ENCODE data around the gene ADARB2. TPM values are rescaled to one million over a fixed set of nuclear protein-coding genes. Genes with fewer than 3 reads are reported as not detected.

ADARB2 gene
- total RNA-seq, 2 donors from 2014 or later = 1.1 to 1.8 TPM

- H3K27me3 Mint-ChIP-seq (ENCODE audit: insufficient read depth) = no peaks in the 10 kb centered on the region
- H3K9me3 Mint-ChIP-seq = peaks cover 4% of the 10 kb centered on the region
- no peaks in the 10 kb centered on the region for H3K4me1 Mint-ChIP-seq
- H3K9me3 ChIP-seq (ENCODE audit: control insufficient read depth, low read length) = no peaks in the 10 kb centered on the region
- no peak overlapping the region for H3K27ac ChIP-seq (ENCODE audit: low read depth, low read length)
- no peak for TF ChIP-seq CTCF (conservative IDR thresholded peaks at IDR 0.05)
- H3K4me3 ChIP-seq (ENCODE audit: low read length) = no peak overlapping the region
- H3K4me1 ChIP-seq (ENCODE audit: control insufficient read depth, insufficient read depth, low read length) = no peaks in the 10 kb centered on the region
- DNase-seq = no peak
- no peak overlapping the region for H3K9ac ChIP-seq (ENCODE audit: extremely low read depth, low read length, poor library complexity, severe bottlenecking)
- H3K27me3 ChIP-seq (ENCODE audit: control insufficient read depth, insufficient read depth, low read length, poor library complexity, severe bottlenecking) = no peaks in the 10 kb centered on the region
- 80 to 96% methylated on average over 1 to 8 of the region's 8 CpGs for WGBS, 2 experiments (ENCODE audit: insufficient coverage in 1 of 2, insufficient read length in 1 of 2)
- no peak overlapping the region for H3K27ac Mint-ChIP-seq
- H3K36me3 ChIP-seq (ENCODE audit: control insufficient read depth, insufficient read depth, low read length) = no peaks in the 10 kb centered on the region
- no peaks in the 10 kb centered on the region for H3K36me3 Mint-ChIP-seq (ENCODE audit: low read depth)
- no peak overlapping the region for H3K4me3 Mint-ChIP-seq
Observed at GRCh38 chr10:1504940-1505339, 232.4 kb downstream of the ADARB2 start.

DNA sequence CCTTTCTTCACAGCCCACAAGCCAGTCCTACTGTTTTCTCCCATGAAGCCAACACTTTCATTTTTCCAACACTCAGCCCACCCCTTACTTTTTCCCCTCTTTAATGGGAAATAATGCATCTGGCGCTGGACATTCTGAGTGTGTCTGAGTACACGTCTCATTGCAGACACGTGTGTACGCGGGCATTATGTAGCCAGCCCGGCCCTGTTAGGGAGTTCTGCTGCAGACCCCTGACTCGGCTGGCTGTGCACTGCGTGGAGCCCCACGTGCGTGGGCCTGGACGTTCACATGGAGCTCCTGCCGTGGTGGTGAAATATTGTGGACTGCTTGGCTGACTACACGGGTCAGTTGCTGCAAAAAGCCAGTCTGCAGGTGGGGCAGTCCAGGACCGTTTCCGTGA, 233.0 kb downstream of the ADARB2 start:
- H3K27ac ChIP-seq (ENCODE audit: low read depth, low read length) = no peak overlapping the region
- no peak overlapping the region for H3K4me3 Mint-ChIP-seq
- no peaks in the 10 kb centered on the region for H3K36me3 Mint-ChIP-seq (ENCODE audit: low read depth)
- no peaks in the 10 kb centered on the region for H3K27me3 Mint-ChIP-seq (ENCODE audit: insufficient read depth)
- no peak overlapping the region for H3K27ac Mint-ChIP-seq
- H3K9me3 ChIP-seq (ENCODE audit: control insufficient read depth, low read length) = no peaks in the 10 kb centered on the region
- no peaks in the 10 kb centered on the region for H3K27me3 ChIP-seq (ENCODE audit: control insufficient read depth, insufficient read depth, low read length, poor library complexity, severe bottlenecking)
- DNase-seq = no peak
- H3K4me1 ChIP-seq (ENCODE audit: control insufficient read depth, insufficient read depth, low read length) = no peaks in the 10 kb centered on the region
- H3K36me3 ChIP-seq (ENCODE audit: control insufficient read depth, insufficient read depth, low read length) = no peaks in the 10 kb centered on the region
- no peak overlapping the region for H3K9ac ChIP-seq (ENCODE audit: extremely low read depth, low read length, poor library complexity, severe bottlenecking)
- peaks cover 4% of the 10 kb centered on the region for H3K9me3 Mint-ChIP-seq
- no peaks in the 10 kb centered on the region for H3K4me1 Mint-ChIP-seq
- no peak overlapping the region for H3K4me3 ChIP-seq (ENCODE audit: low read length)
- no peak for TF ChIP-seq CTCF (conservative IDR thresholded peaks at IDR 0.05)
- WGBS, 2 experiments (ENCODE audit: insufficient coverage in 1 of 2, insufficient read length in 1 of 2) = 89 to 97% methylated on average over 7 to 15 of the region's 15 CpGs

GRCh38 chr10:1502451-1502850, 234.9 kb downstream of the ADARB2 start:
- H3K27me3 Mint-ChIP-seq (ENCODE audit: insufficient read depth) = no peaks in the 10 kb centered on the region
- H3K4me1 Mint-ChIP-seq = no peaks in the 10 kb centered on the region

More at GRCh38 chr10:1502451-1502850, 234.9 kb downstream of the ADARB2 start:
- WGBS, 2 experiments (ENCODE audit: insufficient coverage in 1 of 2, insufficient read length in 1 of 2) = 88 to 100% methylated on average over 3 to 5 of the region's 5 CpGs
- Histone ChIP-seq H3K9me3 (ENCODE audit: control insufficient read depth, low read length) (no peaks in the 10 kb centered on the region), H3K4me1 (ENCODE audit: control insufficient read depth, insufficient read depth, low read length) (no peaks in the 10 kb centered on the region), H3K36me3 (ENCODE audit: control insufficient read depth, insufficient read depth, low read length) (no peaks in the 10 kb centered on the region), H3K4me3 (ENCODE audit: low read length) (no peak overlapping the region), H3K9ac (ENCODE audit: extremely low read depth, low read length, poor library complexity, severe bottlenecking) (no peak overlapping the region), H3K27ac (ENCODE audit: low read depth, low read length) (no peak overlapping the region), H3K27me3 (ENCODE audit: control insufficient read depth, insufficient read depth, low read length, poor library complexity, severe bottlenecking) (no peaks in the 10 kb centered on the region)
- H3K36me3 Mint-ChIP-seq (ENCODE audit: low read depth) = no peaks in the 10 kb centered on the region
- peaks cover 4% of the 10 kb centered on the region for H3K9me3 Mint-ChIP-seq
- no peak overlapping the region for H3K27ac Mint-ChIP-seq
- no peak for DNase-seq
- H3K4me3 Mint-ChIP-seq = no peak overlapping the region
- no peak for TF ChIP-seq CTCF (conservative IDR thresholded peaks at IDR 0.05)
